Smooth muscle cell of the brain vasculature (primary cell): ENCODE data around the gene LRATD1.
A peak's percentile ranks its signal among the peaks of the same experiment; 100 is the strongest.

Experiments
- DNase-seq: peaks from one replicate; pipeline ENCODE4 v3.0.0-alpha.2; 2012; ENCODE audit warnings: low read depth, low spot score

Gene LRATD1

GRCh38 chr2:14633461-14634181, 1.1 kb downstream of the LRATD1 start:
- DNase-seq = no peak

GRCh38 chr2:14634182-14634488, 1.6 kb downstream of the LRATD1 start:
- DNase-seq = no peak

GRCh38 chr2:14634489-14635390, 2.2 kb downstream of the LRATD1 start:
- DNase-seq = peak; percentile 6

- peak; percentile 4 for DNase-seq
Measured at GRCh38 chr2:14635391-14635871, 2.9 kb downstream of the LRATD1 start.

- DNase-seq = no peak
Measured at GRCh38 chr2:14638488-14638887, 6.0 kb downstream of the LRATD1 start.

GRCh38 chr2:14641116-14641515, 8.6 kb downstream of the LRATD1 start:
- DNase-seq = no peak

- DNase-seq = no peak
Measured at GRCh38 chr2:14642499-14642898, 10.0 kb downstream of the LRATD1 start.

GRCh38 chr2:14647714-14648113, 15.2 kb downstream of the LRATD1 start:
- no peak for DNase-seq

GRCh38 chr2:14650066-14650465, 17.5 kb downstream of the LRATD1 start:
- no peak for DNase-seq

GRCh38 chr2:14654835-14655282, 22.3 kb downstream of the LRATD1 start:
- DNase-seq = no peak

- DNase-seq = no peak
Measured at GRCh38 chr2:14656146-14656545, 23.6 kb downstream of the LRATD1 start.

- DNase-seq = no peak
Measured at GRCh38 chr2:14661163-14661562, 28.6 kb downstream of the LRATD1 start.

GRCh38 chr2:14673351-14673875, 40.9 kb downstream of the LRATD1 start:
- no peak for DNase-seq

GRCh38 chr2:14675489-14675888, 43.0 kb downstream of the LRATD1 start:
- no peak for DNase-seq

- no peak for DNase-seq
Measured at GRCh38 chr2:14676371-14676770, 43.9 kb downstream of the LRATD1 start.

GRCh38 chr2:14677039-14677438, 44.5 kb downstream of the LRATD1 start:
- no peak for DNase-seq

- DNase-seq = no peak
Measured at GRCh38 chr2:14678761-14679160, 46.2 kb downstream of the LRATD1 start.

- no peak for DNase-seq
Measured at GRCh38 chr2:14681608-14682007, 49.1 kb downstream of the LRATD1 start.
